ENCODE data around the gene CHST12. TPM values are rescaled to one million over a fixed set of nuclear protein-coding genes. Genes with fewer than 3 reads are reported as not detected.

Gene CHST12
- total and polyA plus RNA-seq, 10 of the 15 experiments (the other 5 are each of a cell fraction or from before 2014, with no cell fraction given): 0.05 to 14.2 (median 3.3) TPM

DNA sequence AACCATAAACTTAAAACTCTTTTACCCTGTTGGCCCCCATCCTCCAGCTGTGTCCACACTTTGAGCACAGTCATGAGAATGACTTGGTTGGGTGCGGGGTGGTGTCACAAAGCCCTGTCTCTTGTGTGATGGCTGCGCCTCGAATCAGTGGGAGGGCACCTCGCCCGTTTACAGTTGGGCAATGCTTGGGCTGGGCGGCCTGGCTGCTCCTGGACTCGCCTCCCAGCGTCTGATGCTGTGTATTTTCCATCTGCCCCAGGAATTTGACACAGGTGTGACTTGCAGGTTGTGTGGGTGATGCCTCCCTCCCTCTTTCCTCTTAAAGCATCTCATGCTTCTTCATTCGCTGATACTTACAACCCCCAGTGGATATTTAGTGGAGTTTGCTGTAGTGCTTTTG is 33.7 kb downstream of the CHST12 start:
- BruUV-seq (replicated peaks): no TSS peak
- no peak overlapping the region for H3K4me2 ChIP-seq (ENCODE audit: control insufficient read depth, insufficient read depth)
- FAIRE-seq (no peak), DNase-seq (ENCODE audit: low read depth, low spot score) (no peak), ATAC-seq (no peak)
- H3K79me2 ChIP-seq (ENCODE audit: control insufficient read depth, insufficient read depth, low read length): no peaks in the 10 kb centered on the region
- no peaks in the 10 kb centered on the region; the same call in 2 of the 3 replicates for H3K9me3 ChIP-seq (replicated peaks; ENCODE audit: control insufficient read depth, insufficient read depth, low read length)
- no peak overlapping the region for H2AFZ ChIP-seq (ENCODE audit: control insufficient read depth, low read depth, low read length)
- WGBS (ENCODE audit: insufficient coverage, insufficient replicate concordance, low lambda C conversion rate, missing lambda C conversion rate): 98% methylated on average over 9 of the region's 9 CpGs
- no peak overlapping the region for H3K9ac ChIP-seq (ENCODE audit: control insufficient read depth, insufficient read depth, low read length)
- no peak overlapping the region for H3K27ac ChIP-seq (ENCODE audit: control insufficient read depth, insufficient read depth)
- RAD21 ChIA-PET (ENCODE audit: unreplicated experiment): no interaction called here
- in situ Hi-C loops (cut with MboI) (no loop called here), intact Hi-C loops (cut with micrococcal nuclease; ENCODE audit: unreplicated experiment) (no loop called here)
- SMC1A ChIA-PET (ENCODE audit: uncharacterized antibody, unreplicated experiment): no interaction called here
- H3K4me1 ChIP-seq (ENCODE audit: control insufficient read depth, insufficient read depth, low read length): no peaks in the 10 kb centered on the region
- TF ChIP-seq STAT3 (IDR thresholded peaks at IDR 0.05; ENCODE audit: low read depth, low read length): no peak
- no peak for TF ChIP-seq RAD21 (IDR thresholded peaks at IDR 0.05; ENCODE audit: insufficient read depth, low read depth, low read length)
- no peak for TF ChIP-seq RB1 (IDR thresholded peaks at IDR 0.05; ENCODE audit: borderline replicate concordance)
- TF ChIP-seq, protein P1, sequence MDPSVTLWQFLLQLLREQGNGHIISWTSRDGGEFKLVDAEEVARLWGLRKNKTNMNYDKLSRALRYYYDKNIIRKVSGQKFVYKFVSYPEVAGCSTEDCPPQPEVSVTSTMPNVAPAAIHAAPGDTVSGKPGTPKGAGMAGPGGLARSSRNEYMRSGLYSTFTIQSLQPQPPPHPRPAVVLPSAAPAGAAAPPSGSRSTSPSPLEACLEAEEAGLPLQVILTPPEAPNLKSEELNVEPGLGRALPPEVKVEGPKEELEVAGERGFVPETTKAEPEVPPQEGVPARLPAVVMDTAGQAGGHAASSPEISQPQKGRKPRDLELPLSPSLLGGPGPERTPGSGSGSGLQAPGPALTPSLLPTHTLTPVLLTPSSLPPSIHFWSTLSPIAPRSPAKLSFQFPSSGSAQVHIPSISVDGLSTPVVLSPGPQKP (IDR thresholded peaks at IDR 0.05; ENCODE audit: low read depth, low read length): no peak
- TF ChIP-seq POU2F2 (IDR thresholded peaks at IDR 0.05; ENCODE audit: borderline replicate concordance, low read depth, low read length): no peak
- TF ChIP-seq IKZF1 (conservative IDR thresholded peaks at IDR 0.05): no peak
- no peak for TF ChIP-seq TCF12 (IDR thresholded peaks at IDR 0.05; ENCODE audit: low read depth, low read length)
- no peak for TF ChIP-seq MTA3 (IDR thresholded peaks at IDR 0.05; ENCODE audit: borderline replicate concordance, low read length)
- TF ChIP-seq SP1 (IDR thresholded peaks at IDR 0.05; ENCODE audit: low read depth, low read length): no peak
- TF ChIP-seq ZNF274 (IDR thresholded peaks at IDR 0.05; ENCODE audit: insufficient read depth, insufficient read length): no peak
- no peak overlapping the region for H3K4me3 ChIP-seq
- POLR2A ChIA-PET: no interaction called here
- no peaks in the 10 kb centered on the region for H3K27me3 ChIP-seq (replicated peaks in 1 of 2; ENCODE audit: control insufficient read depth in 2 of 2, insufficient read depth in 2 of 2, low read length in 1 of 2)
- H4K20me1 ChIP-seq (ENCODE audit: control insufficient read depth, insufficient read depth): 0 out of 2 replicates have a peak, but pooled peaks cover 8% of the 10 kb centered on the region
- CTCF ChIA-PET: interaction anchor here (1.4 kb wide), 1 partner anchor 32 kb away, joined by 3 read pairs; no protein-coding TSS in a partner anchor
- H3K36me3 ChIP-seq (ENCODE audit: control insufficient read depth in 2 of 2, insufficient read depth in 2 of 2, low read length in 1 of 2): peaks cover 3 to 34% of the 10 kb centered on the region in 2 experiments

Data from GM12878 (cell line).